Trophoblast cell (in vitro differentiated cells and primary cell): ENCODE measurements around the gene SBF2.
"Not testable (repeated sequence)": the region's sequence is repeated elsewhere in the genome, so short reads cannot be mapped to it uniquely, and the experiment has no call there.

Source experiments
- DNase-seq, 2 donors: peaks; one replicate each; pipeline ENCODE4 v3.0.0-alpha.2; 2016
- H2AFZ ChIP-seq: 2 replicates; pipeline ENCODE4 v1.6.1; 2013; ENCODE audit warnings: low read length, moderate library complexity, mild to moderate bottlenecking; ENCODE audit not compliant: insufficient read depth, poor library complexity
- H2AK5ac ChIP-seq: 2 replicates; pipeline ENCODE4 v1.6.1; 2013; ENCODE audit warnings: mild to moderate bottlenecking, low read length
- H2BK120ac ChIP-seq: 2 replicates; pipeline ENCODE4 v1.6.1; 2013; ENCODE audit warnings: low read length, mild to moderate bottlenecking, moderate library complexity; ENCODE audit not compliant: insufficient read depth, poor library complexity
- H2BK12ac ChIP-seq: 2 replicates; pipeline ENCODE4 v1.6.1; 2013; ENCODE audit warnings: mild to moderate bottlenecking, low read length, moderate library complexity
- H2BK5ac ChIP-seq: 2 replicates; pipeline ENCODE4 v1.6.1; 2013; ENCODE audit warnings: low read length, low read depth, moderate library complexity, mild to moderate bottlenecking; ENCODE audit not compliant: poor library complexity
- H3K14ac ChIP-seq: 2 replicates; pipeline ENCODE4 v1.6.1; 2013; ENCODE audit warnings: mild to moderate bottlenecking, low read length
- H3K18ac ChIP-seq: 2 replicates; pipeline ENCODE4 v1.6.1; 2013; ENCODE audit warnings: mild to moderate bottlenecking, low read length
- H3K23ac ChIP-seq: 2 replicates; pipeline ENCODE4 v1.6.1; 2013; ENCODE audit warnings: low read length
- H3K27ac ChIP-seq: 2 replicates; pipeline ENCODE4 v1.5.1; 2013; ENCODE audit warnings: low read depth, mild to moderate bottlenecking, inconsistent platforms, low read length, moderate library complexity
- H3K27me3 ChIP-seq: 2 replicates; pipeline ENCODE4 v1.6.1; 2013; ENCODE audit warnings: inconsistent platforms, mild to moderate bottlenecking, low read length, moderate library complexity; ENCODE audit not compliant: insufficient read depth
- H3K36me3 ChIP-seq, 2 experiments: 1 replicate in 1 of 2; 2 replicates in 1 of 2; pipeline ENCODE4 v1.6.1; 2013; ENCODE audit warnings: low read length in 2 of 2, mild to moderate bottlenecking in 2 of 2, moderate library complexity in 1 of 2; ENCODE audit not compliant: insufficient read depth in 2 of 2, control insufficient read depth in 1 of 2
- H3K4ac ChIP-seq: 2 replicates; pipeline ENCODE4 v1.6.1; 2013; ENCODE audit warnings: low read depth, mild to moderate bottlenecking, low read length, moderate library complexity
- H3K4me1 ChIP-seq, 2 experiments: 1 replicate in 1 of 2; 2 replicates in 1 of 2; pipeline ENCODE4 v1.6.1; 2013; ENCODE audit warnings: low read length in 2 of 2, mild to moderate bottlenecking in 2 of 2, moderate library complexity in 1 of 2; ENCODE audit not compliant: insufficient read depth in 2 of 2, control insufficient read depth in 1 of 2
- H3K4me2 ChIP-seq: 2 replicates; pipeline ENCODE4 v1.6.1; 2013; ENCODE audit warnings: inconsistent platforms, mild to moderate bottlenecking, low read length, moderate library complexity
- H3K4me3 ChIP-seq: 2 replicates; pipeline ENCODE4 v1.5.1; 2013; ENCODE audit warnings: mild to moderate bottlenecking, low read depth, low read length, inconsistent platforms
- H3K79me1 ChIP-seq: one replicate; pipeline ENCODE4 v1.6.1; 2013; ENCODE audit warnings: low read length
- H3K79me2 ChIP-seq: 2 replicates; pipeline ENCODE4 v1.6.1; 2013; ENCODE audit warnings: low read length, mild to moderate bottlenecking; ENCODE audit not compliant: control insufficient read depth, insufficient read depth, poor library complexity
- H3K9ac ChIP-seq: 2 replicates; pipeline ENCODE4 v1.6.1; 2013; ENCODE audit warnings: mild to moderate bottlenecking, low read length
- H3K9me3 ChIP-seq: 2 replicates; pipeline ENCODE4 v1.6.1; 2013; ENCODE audit warnings: low read depth, mild to moderate bottlenecking, control low read depth, inconsistent platforms, low read length; ENCODE audit not compliant: insufficient read depth
- H4K12ac ChIP-seq: 2 replicates; pipeline ENCODE4 v1.6.1; 2013; ENCODE audit warnings: low read depth, mild to moderate bottlenecking, low read length, moderate library complexity
- H4K8ac ChIP-seq: 2 replicates; pipeline ENCODE4 v1.6.1; 2013; ENCODE audit warnings: low read depth, mild to moderate bottlenecking, low read length, moderate library complexity
- H4K91ac ChIP-seq: one replicate; pipeline ENCODE4 v1.6.1; 2013; ENCODE audit warnings: low read depth, mild to moderate bottlenecking, low read length, moderate library complexity
- WGBS: extraction: QIAGEN DNeasy Blood & Tissue Kit; methylation state at CpG from one replicate; pipeline ENCODE4 v1.1.7; 2013; ENCODE audit warnings: missing lambda C conversion rate; ENCODE audit not compliant: insufficient read length, insufficient coverage; ENCODE audit errors: extremely low coverage; 5-methylcytosine and 5-hydroxymethylcytosine counted together

The SBF2 gene

GRCh38 chr11:10095412-10096208 is 198.4 kb downstream of the SBF2 start:
- Histone ChIP-seq H2BK12ac (no peak overlapping the region), H3K4me3 (no peak overlapping the region), H4K8ac (no peak overlapping the region), H2AK5ac (no peak overlapping the region), H3K4ac (no peak overlapping the region), H3K9ac (no peak overlapping the region), H2AFZ (no peak overlapping the region), H4K91ac (no peak overlapping the region), H3K14ac (no peak overlapping the region), H3K27ac (no peak overlapping the region), H2BK120ac (no peak overlapping the region), H4K12ac (no peak overlapping the region), H3K18ac (no peak overlapping the region), H3K9me3 (peaks cover 4% of the 10 kb centered on the region), H3K27me3 (no peaks in the 10 kb centered on the region), H3K23ac (no peak overlapping the region), H3K79me2 (no peaks in the 10 kb centered on the region), H3K36me3 (peaks cover 4 to 6% of the 10 kb centered on the region in 2 experiments), H3K4me2 (no peak overlapping the region), H3K79me1 (no peaks in the 10 kb centered on the region), H3K4me1 (no peaks in the 10 kb centered on the region), H2BK5ac (no peak overlapping the region)
- no CpG with 5 or more reads among the region's 4 CpGs for WGBS
- no peak for DNase-seq

- Histone ChIP-seq H4K91ac (no peak overlapping the region), H3K79me1 (no peaks in the 10 kb centered on the region), H2BK120ac (no peak overlapping the region), H3K27me3 (no peaks in the 10 kb centered on the region), H2BK5ac (no peak overlapping the region), H3K14ac (no peak overlapping the region), H3K18ac (no peak overlapping the region), H2BK12ac (no peak overlapping the region), H3K4me3 (no peak overlapping the region), H2AFZ (no peak overlapping the region), H4K12ac (no peak overlapping the region), H3K79me2 (no peaks in the 10 kb centered on the region), H3K4me2 (no peak overlapping the region), H3K4me1 (no peaks in the 10 kb centered on the region), H3K36me3 (no peaks in the 10 kb centered on the region), H2AK5ac (no peak overlapping the region), H3K4ac (no peak overlapping the region), H3K9me3 (no peaks in the 10 kb centered on the region), H3K9ac (no peak overlapping the region), H3K27ac (no peak overlapping the region), H3K23ac (no peak overlapping the region), H4K8ac (no peak overlapping the region)
- no peak for DNase-seq
- no CpG with 5 or more reads among the region's 5 CpGs for WGBS
Measured at GRCh38 chr11:10092426-10092825, 201.6 kb downstream of the SBF2 start.

- Histone ChIP-seq H3K4ac (no peak overlapping the region), H3K27ac (no peak overlapping the region), H4K91ac (no peak overlapping the region), H3K27me3 (no peaks in the 10 kb centered on the region), H2BK12ac (no peak overlapping the region), H2AK5ac (no peak overlapping the region), H3K79me1 (no peaks in the 10 kb centered on the region), H3K79me2 (no peaks in the 10 kb centered on the region), H3K14ac (no peak overlapping the region), H4K8ac (no peak overlapping the region), H3K9ac (no peak overlapping the region), H3K9me3 (no peaks in the 10 kb centered on the region), H3K23ac (no peak overlapping the region), H2BK5ac (no peak overlapping the region), H4K12ac (no peak overlapping the region), H3K4me1 (no peaks in the 10 kb centered on the region), H3K18ac (no peak overlapping the region), H2BK120ac (no peak overlapping the region), H3K36me3 (no peaks in the 10 kb centered on the region), H2AFZ (no peak overlapping the region), H3K4me2 (no peak overlapping the region), H3K4me3 (no peak overlapping the region)
- no CpG with 5 or more reads among the region's 3 CpGs for WGBS
- DNase-seq, result peak in 1 of 2 donors; percentile 48
Measured at GRCh38 chr11:10091314-10092045, 202.5 kb downstream of the SBF2 start.

DNA sequence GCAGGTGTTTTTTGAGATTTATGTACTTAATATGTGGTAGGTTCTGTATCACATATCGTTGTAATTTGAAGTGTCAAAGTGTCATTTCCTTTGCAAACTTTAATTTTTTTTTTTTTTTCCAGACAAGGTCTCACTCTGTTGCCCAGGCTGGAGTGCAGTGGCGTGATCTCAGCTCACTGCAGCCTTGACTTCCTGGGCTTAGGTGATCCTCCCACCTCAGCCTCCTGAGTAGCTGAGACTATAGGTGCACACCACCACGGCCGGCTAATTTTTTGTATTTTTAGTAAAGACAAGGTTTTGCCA is 206.1 kb downstream of the SBF2 start:
- H4K12ac ChIP-seq, H4K8ac ChIP-seq, DNase-seq, H3K4me2 ChIP-seq, H3K4ac ChIP-seq, H3K79me1 ChIP-seq, H3K9ac ChIP-seq, H3K9me3 ChIP-seq, H3K27me3 ChIP-seq, H3K79me2 ChIP-seq, H3K4me1 ChIP-seq, H2BK120ac ChIP-seq, H2BK5ac ChIP-seq, H4K91ac ChIP-seq, H3K27ac ChIP-seq, H3K4me3 ChIP-seq, H3K18ac ChIP-seq, H3K23ac ChIP-seq, H2AK5ac ChIP-seq, H3K36me3 ChIP-seq, H2BK12ac ChIP-seq, H2AFZ ChIP-seq, H3K14ac ChIP-seq: not testable (repeated sequence)
- WGBS, result no CpG with 5 or more reads among the region's 4 CpGs
